DLD1 (cell line): ENCODE results near the gene SHKBP1.

ENCODE experiments used
- in situ Hi-C: cut with HindIII; loops from 2 replicates; pipeline ENCODE4 v1.10.0; 2017; ENCODE audit warnings: low sequenced_read_pairs

The SHKBP1 gene

DNA sequence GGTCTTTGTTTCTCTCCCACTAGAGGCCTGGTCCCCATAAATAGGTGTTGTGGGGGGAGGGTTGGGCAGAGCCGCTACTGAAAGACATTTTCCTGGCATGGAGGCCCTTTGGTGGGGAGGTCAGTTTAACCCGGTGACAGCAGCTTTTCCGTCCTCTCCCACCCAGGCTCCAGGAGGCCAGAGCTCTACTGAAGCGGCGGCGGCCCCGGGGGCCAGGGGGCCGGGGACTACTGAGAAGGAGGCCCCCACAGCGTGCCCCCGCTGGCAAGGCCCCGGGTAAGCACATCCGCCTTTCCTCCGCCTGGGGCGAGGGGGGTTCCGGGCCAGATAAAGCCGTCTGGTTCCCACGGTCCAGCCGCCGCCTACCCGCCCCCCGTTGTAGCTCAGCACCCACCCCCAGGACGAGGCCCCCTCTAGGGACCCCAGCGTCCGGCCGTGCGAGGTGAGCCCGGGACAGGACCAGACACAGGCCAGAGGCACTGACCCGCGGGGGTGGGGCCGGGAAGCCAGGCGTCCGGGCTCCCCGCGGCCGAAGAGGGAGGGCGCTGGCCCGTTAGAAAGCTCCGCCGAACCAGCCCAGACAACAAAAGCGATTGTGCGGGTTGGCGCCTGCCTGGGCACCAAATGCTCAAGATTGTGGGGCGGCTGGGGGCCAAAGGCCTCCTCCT, 23.4 kb downstream of the SHKBP1 start:
- in situ Hi-C loops = no loop called here

DNA sequence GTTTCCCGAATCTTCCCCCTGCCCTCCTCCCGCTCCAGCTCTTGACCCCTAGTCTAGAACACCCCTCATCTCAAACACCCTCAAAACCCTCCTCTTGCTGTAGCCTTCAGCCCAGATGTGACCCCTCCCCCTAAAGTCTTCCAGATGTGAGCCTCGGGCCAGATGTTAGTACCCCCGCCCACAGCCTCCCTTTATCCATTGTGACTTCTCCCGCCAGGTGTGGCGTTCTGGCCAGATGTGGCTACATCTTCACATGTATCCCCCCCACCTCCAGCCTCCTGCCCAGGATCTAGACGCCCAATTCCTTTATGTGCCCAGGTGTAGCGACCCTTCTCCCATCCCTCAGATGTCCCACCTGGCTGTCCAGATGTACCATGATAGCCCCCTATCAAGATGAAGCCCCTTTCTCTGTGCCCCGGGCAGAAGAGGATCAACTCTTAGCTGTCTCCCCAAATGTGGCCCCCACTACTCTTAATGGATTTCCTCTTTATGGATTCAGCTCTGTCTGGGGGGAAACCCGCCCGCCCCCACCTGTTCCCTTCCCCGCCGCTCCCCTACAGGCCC, 24.0 kb downstream of the SHKBP1 start:
- in situ Hi-C loops = no loop called here

DNA sequence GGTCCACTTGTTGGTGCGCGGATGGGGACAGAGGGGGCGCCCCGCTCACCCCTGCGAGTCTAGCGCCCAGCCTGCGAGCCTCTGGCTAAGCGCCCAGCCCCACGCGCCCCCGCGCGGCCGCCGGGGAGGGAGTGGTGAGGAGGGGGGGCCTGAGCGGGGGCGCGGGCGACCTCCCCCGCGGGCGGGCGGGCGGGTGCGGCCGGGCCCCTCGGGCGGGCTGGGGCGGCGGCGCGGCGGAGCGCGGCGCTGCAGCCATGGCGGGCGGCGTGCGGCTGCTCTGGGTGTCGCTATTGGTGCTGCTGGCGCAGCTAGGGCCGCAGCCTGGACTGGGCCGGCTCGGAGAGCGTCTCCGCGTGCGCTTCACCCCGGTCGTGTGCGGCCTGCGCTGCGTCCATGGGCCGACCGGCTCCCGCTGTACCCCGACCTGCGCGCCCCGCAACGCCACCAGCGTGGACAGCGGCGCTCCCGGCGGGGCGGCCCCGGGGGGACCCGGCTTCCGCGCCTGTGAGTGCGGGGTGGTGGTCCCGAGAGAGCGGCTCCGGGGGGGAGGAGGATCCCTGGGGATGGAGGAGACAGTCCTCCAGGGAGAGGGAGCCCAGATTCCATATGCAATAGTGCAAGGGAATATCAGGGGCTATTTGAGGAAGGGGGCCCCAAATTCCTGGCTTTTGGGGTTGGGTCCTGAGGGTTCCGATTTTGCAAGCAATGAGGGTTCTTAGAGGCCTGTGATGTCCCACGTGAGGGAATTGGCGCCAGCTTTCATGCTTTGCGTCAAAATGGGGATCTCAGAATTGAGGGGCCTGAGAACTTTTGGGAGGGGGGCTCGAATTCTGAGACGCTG, 24.7 kb downstream of the SHKBP1 start, which contains the start of gene LTBP4:
LTBP4 (plus strand) TSS at position 236 of the 841 bp plus-strand sequence; CDS start at position 255, 19 bp downstream.
- in situ Hi-C loops = no loop called here

DNA sequence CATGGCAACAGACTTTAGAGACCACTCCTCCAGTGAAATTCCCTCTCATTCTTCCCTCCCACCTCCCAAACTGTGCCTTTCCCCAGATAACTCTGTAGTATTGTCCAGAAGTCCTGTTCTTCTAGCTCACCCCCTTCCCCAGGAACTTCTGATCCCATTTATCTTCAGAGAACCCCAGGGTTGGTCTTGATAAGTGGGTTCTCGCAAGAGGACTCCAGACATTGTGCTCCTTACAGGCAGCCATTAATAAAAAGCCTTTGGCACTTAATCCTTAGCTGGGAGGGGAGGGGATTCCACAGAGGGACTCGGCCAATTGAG, 26.4 kb downstream of the SHKBP1 start:
- in situ Hi-C loops = no loop called here

DNA sequence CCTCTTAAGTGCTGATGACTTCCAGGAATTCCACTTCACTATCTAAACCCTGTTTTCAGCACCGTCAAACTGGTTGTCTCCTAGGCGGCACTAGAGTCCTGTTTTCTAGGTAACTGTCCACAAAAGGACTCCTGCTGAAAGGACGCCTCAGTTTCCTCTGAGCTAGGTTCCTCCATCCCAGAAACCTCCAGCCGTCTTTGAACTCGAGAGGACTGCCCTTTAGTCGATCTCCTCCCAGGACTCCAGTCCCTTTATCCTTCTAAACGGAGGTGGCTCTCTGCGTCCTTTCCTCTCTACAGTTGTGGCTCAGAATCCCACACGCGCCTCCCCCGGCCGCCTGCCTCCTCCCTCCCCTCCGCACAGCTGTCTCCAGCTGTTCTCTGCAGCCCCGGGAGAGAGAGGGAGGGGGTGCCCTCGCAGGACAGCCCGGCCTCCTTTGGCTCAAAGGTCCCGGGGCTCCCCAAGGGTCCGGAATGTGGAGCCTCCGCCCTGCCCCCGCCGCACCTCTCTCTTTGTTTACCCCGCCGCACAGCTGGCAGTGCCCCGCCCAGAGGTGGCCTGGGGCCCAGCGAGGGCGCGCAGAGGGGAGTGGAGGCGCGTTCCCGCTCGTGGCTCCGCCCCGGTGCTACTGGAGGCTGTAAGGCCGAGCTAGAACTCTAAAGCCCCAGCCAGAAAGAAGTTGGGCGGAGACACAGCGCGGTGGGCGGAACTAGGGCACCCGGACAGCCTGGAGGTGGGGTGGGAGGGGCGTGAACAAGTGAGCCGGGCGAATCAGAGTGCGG, 26.9 kb downstream of the SHKBP1 start:
- in situ Hi-C loops = no loop called here

DNA sequence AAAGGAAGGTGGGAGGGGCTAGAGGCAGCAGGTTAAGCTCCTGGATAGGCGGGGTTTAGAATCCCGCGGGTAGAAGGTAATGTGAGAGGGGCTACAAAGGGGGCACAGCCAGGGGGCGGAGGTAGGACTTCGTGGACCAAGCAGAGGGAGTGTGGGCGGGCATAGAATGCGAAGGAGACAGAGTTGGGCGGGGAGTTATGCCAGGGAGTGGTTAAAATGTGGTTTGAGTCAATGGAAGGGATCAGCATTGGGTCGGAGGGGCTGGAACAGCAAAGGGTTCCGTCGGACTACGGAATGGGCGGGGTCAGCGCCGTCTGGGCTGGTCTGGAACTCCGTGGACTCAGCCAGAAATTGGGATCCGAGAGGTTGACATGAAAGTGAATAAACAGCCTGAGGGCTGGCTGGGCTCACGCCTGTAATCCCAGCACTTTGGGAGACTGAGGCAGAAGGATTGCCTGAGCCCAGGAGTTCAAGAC, 27.5 kb downstream of the SHKBP1 start:
- in situ Hi-C loops = no loop called here

DNA sequence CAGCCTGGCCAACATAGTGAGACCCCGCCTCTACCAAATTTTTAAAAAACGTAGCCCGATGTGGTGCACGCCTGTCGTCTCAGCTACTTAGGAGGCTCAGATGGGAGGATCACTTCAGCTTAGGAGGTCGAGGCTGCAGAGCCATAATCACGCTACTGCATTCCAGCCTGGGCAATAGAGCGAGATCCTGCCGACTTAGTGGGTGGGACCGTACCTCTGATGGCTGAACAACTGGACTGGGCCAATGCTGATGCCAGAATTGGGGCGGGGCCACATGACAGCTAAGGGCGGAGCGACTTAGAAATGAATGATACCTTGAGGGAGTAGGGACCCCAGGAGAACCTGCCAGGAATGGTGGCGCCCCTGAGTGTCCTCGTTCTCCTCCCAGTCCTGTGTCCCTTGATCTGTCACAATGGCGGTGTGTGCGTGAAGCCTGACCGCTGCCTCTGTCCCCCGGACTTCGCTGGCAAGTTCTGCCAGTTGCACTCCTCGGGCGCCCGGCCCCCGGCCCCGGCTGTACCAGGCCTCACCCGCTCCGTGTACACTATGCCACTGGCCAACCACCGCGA, 28.1 kb downstream of the SHKBP1 start:
- in situ Hi-C loops = no loop called here

DNA sequence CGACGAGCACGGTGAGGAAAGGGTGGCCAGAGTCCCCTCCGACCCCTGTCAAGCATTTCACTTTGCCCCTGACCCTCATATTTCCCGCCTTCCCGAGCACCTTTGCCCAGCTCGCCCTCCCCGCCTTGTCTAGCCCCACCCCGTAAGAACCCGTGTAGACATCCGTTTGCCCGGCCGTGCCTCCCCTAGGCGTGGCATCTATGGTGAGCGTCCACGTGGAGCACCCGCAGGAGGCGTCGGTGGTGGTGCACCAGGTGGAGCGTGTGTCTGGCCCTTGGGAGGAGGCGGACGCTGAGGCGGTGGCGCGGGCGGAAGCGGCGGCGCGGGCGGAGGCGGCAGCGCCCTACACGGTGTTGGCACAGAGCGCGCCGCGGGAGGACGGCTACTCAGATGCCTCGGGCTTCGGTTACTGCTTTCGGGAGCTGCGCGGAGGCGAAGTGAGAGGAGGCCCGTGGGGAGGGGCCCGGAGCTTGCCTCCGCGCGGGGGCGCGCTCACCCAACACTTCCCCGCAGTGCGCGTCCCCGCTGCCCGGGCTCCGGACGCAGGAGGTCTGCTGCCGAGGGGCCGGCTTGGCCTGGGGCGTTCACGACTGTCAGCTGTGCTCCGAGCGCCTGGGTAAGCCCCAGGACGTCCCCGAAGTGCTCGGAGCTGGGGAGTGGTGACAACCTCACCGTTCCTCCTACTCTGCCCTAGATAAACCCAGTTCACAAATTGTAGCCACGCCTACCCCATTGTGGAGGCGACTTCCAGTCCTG, 28.7 kb downstream of the SHKBP1 start:
- in situ Hi-C loops = no loop called here

DNA sequence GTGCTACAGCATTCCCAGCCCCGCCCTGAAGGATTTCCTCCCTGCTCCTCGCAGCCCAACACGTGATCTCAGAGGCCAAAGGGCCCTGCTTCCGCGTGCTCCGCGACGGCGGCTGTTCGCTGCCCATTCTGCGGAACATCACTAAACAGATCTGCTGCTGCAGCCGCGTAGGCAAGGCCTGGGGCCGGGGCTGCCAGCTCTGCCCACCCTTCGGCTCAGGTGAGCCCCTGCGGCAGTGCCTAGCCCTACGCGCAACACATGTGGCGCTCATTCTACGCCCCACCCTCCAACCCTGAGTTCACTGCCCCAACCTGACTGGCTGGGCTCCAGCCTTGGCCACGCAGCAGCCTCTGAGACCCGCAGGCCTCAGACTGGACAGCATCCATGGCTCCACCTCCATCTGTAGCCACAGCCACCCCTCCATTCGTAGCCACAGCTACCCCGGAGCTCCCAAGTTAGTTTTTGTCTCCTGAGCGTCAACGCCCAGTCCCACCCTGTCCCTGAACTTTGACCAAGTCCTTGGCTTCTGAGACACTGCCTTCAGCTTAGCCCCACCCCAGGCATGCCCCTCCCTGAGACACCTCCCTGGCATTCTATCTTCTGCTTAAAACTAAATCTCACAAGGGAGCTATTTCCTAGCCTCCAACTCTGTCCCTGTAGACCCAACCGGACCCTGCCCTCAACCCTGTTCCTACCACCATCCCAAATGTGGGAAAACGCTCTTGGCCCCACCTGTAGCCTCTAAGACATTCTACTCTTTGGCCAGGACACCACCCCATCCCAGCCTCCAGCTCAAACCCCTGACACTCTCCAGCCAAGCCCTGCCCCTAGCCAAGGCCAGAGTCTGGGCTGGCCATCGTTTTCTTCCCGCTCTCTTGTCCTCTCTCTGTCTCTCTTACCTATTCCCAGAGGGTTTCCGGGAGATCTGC, 30.9 kb downstream of the SHKBP1 start:
- in situ Hi-C loops = no loop called here

DNA sequence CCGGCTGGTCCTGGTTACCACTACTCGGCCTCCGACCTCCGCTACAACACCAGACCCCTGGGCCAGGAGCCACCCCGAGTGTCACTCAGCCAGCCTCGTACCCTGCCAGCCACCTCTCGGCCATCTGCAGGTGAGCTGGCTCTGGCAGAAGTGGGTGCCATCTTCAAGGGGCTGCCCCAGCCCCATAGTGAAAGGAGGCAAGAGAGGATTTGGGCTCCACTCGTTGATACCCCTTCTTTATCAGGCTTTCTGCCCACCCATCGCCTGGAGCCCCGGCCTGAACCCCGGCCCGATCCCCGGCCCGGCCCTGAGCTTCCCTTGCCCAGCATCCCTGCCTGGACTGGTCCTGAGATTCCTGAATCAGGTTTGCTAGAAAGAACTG, 31.6 kb downstream of the SHKBP1 start:
- in situ Hi-C loops = no loop called here

DNA sequence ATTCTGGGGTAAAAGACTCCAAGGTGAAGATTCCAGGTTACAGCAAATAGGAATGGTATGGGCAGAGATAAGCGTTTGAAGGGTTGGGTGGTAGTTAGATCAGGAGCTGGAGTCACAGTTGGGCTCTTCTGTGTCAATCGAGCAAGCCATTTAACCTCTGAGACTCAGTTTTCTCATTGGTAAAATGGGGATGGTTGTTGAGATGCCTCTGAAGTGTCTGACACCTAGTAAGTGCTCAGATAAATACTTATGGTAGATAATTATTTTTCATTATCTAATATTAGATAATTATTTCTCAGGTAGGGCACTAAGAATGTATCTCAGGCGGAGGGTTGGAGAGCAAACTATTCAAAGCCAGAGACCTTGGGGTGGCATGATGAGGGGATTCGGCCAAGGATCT, 32.3 kb downstream of the SHKBP1 start:
- in situ Hi-C loops = no loop called here

DNA sequence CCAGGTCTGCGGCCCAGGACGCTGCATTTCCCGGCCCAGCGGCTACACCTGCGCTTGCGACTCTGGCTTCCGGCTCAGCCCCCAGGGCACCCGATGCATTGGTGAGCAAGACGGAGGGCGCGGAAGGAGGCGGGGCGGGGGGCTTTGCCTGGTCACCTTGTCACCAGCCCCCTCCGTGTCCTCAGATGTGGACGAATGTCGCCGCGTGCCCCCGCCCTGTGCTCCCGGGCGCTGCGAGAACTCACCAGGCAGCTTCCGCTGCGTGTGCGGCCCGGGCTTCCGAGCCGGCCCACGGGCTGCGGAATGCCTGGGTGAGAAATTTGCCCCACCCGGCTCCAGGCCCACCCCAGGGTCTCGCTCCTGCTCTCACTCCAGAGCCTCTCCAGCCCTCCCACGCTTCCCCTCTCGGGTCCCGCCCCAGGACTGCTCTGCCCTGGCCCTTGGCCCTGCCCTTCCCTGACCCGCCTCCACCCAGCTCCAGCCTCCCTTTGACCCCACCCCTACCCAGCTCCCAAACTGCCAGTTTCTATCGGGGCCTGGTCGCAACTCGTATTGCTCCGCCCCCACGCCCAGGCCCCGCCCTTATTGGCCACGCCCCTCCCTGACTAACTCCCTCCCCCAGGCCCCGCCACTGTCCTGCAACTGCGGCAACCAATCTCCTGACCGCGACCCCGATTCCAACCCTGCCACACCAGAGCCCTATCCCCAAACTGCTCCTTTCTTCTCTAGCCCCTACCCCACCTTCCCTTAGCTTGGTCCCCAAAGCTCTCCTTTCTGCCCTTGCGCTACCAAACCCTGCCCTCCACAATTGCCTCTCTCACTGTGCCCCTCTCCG, 33.1 kb downstream of the SHKBP1 start:
- in situ Hi-C loops = no loop called here

DNA sequence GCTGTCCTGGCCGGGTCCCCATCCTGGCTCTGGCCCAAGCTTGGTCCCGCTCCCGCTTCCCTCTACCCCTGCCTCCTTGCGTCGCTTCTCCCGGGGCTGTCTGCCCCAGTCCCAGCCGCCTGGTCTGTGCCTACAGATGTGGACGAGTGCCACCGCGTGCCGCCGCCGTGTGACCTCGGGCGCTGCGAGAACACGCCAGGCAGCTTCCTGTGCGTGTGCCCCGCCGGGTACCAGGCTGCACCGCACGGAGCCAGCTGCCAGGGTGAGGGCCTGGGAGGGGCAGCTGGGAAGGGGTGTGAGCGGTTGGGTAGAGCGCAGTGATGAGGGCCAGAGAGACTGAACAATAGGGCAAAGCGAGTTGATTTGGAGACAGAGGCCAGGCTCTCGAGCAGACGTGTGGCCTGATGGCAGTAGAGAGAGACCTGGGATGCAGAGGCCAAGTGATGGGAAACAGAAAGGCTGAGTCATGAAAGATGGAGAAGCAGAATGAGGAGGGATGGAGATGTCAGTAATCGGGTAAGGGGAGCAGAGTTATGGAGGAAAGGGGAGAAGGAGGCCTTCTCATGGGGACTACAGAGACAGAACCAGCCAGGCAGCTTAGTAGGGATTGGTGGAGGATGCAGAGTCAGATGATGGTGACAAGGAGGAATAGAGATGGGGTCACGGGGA, 33.9 kb downstream of the SHKBP1 start:
- in situ Hi-C loops = no loop called here

DNA sequence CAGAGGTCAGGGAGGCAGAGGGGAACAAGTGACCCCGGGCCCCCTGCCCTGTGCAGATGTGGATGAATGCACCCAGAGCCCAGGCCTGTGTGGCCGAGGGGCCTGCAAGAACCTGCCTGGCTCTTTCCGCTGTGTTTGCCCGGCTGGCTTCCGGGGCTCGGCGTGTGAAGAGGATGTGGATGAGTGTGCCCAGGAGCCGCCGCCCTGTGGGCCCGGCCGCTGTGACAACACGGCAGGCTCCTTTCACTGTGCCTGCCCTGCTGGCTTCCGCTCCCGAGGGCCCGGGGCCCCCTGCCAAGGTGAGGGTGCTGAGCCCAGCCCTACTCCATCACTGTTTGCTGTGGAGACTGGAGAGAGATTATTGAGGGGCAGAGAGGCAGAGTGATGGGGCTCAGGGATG, 34.4 kb downstream of the SHKBP1 start:
- in situ Hi-C loops = no loop called here

DNA sequence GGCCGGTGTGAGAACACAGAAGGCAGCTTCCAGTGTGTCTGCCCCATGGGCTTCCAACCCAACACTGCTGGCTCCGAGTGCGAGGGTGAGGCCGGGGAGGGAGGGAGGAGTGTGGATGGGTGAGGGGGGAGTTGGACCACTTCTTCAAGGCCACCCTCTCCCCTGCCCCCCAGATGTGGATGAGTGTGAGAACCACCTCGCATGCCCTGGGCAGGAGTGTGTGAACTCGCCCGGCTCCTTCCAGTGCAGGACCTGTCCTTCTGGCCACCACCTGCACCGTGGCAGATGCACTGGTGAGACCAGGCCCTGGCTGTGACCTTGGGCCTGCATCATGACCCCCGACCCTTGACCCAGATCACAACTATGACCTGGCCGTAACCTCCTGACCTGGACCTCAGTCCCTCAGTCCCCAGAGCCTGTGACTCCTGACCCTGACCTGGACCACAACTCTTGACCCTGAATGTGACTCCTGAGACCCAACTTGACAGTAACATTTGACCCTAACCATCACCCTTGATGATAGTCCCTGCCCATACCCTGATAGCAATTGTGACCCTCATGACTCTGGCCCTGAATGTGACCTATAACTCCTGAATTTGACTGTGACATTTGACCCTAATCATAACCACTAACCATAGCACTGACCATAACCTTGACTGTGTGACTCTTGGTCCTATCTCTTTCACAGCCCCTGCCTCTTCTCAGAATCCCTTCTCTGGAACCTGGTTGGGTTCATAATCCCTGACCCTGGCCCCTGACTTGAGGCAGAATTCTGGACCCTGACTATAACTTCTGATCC, 35.4 kb downstream of the SHKBP1 start:
- in situ Hi-C loops = no loop called here

DNA sequence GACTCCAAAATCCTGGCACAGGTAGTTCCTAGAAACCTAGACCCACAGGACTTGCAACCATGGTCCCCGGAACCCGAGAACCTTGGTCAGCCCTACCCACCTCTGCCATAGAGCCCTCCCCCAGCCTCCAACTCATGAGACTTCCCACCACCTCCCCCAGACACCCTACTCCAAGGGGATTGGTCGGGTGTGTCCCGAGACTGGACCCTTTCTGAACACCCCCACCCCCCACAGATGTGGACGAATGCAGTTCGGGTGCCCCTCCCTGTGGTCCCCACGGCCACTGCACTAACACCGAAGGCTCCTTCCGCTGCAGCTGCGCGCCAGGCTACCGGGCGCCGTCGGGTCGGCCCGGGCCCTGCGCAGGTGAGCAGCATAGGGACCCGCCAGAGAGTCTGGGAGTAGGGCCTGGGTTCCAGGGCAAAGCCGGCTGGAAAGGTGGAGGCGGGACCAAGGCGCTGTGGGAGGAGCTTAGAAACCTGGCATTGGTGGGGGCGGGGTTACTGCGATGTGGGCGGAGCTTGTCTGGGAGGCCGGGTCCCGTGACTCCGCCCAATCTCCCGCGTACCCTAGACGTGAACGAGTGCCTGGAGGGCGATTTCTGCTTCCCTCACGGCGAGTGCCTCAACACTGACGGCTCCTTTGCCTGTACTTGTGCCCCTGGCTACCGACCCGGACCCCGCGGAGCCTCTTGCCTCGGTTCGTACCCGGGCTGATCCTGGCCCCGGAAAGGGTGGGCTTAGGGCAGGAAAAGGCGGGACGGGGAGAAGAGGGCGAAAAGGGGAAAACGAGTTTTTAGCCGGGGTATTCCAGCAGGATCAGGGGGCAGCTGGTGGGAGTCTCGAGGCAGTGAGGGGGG, 36.4 kb downstream of the SHKBP1 start:
- in situ Hi-C loops = no loop called here
